ENCODE results near the gene SLCO4C1. TPM values are rescaled to one million over a fixed set of nuclear protein-coding genes. Genes with fewer than 3 reads are reported as not detected.

The SLCO4C1 gene
- total and polyA plus RNA-seq, 9 of the 15 experiments (the other 6 are each of a cell fraction or from before 2014, with no cell fraction given): 0.04 to 1.1 (median 0.13) TPM; not detected in 1

GRCh38 chr5:102249381-102249780 is 46.7 kb downstream of the SLCO4C1 start (continued):
- TF ChIP-seq RNF219 (CRISPR knock-in tag; IDR thresholded peaks at IDR 0.05): no peak
- TF ChIP-seq RREB1 (CRISPR knock-in tag; IDR thresholded peaks at IDR 0.05): no peak
- no peak for TF ChIP-seq POLR2H (tag; IDR thresholded peaks at IDR 0.05; ENCODE audit: low read depth)
- TF ChIP-seq ZNF449 (CRISPR knock-in tag; IDR thresholded peaks at IDR 0.05): no peak
- no peak for TF ChIP-seq GTF2B (IDR thresholded peaks at IDR 0.05; ENCODE audit: extremely low read depth, insufficient read length)
- no peak for TF ChIP-seq RFX7 (CRISPR knock-in tag; IDR thresholded peaks at IDR 0.05)
- no peak for TF ChIP-seq PML (IDR thresholded peaks at IDR 0.05; ENCODE audit: low read length)
- no peak for TF ChIP-seq MNT (conservative IDR thresholded peaks at IDR 0.05)
- TF ChIP-seq HNRNPUL1 (IDR thresholded peaks at IDR 0.05; ENCODE audit: low read length): no peak
- no peak for TF ChIP-seq CEBPZ (IDR thresholded peaks at IDR 0.05; ENCODE audit: borderline replicate concordance, low read depth, low read length)
- TF ChIP-seq POLR2A (conservative IDR thresholded peaks at IDR 0.05): no peak
- TF ChIP-seq ZNF347 (CRISPR knock-in tag; IDR thresholded peaks at IDR 0.05; ENCODE audit: low read depth): no peak

Measured in K562 (cell line).